AG10803 (cell line): Measurements from ENCODE around the gene CTBP2.

Experiments
- DNase-seq: peaks from one replicate; pipeline ENCODE4 v3.0.0; 2010; ENCODE audit warnings: low read depth
- H3K4me3 ChIP-seq: 2 replicates; pipeline ENCODE4 v1.5.1; 2011; ENCODE audit warnings: mild to moderate bottlenecking, low read length, control low read depth
- CTCF ChIP-seq: conservative IDR thresholded peaks from 2 replicates; pipeline ENCODE4 v1.5.1; 2011; ENCODE audit warnings: mild to moderate bottlenecking, low read length, control low read depth, inconsistent platforms

CTBP2 gene

GRCh38 chr10:125091891-125092290, 68.5 kb downstream of the CTBP2 start:
- H3K4me3 ChIP-seq, result no peak overlapping the region
- TF ChIP-seq CTCF, result no peak
- DNase-seq, result no peak

DNA sequence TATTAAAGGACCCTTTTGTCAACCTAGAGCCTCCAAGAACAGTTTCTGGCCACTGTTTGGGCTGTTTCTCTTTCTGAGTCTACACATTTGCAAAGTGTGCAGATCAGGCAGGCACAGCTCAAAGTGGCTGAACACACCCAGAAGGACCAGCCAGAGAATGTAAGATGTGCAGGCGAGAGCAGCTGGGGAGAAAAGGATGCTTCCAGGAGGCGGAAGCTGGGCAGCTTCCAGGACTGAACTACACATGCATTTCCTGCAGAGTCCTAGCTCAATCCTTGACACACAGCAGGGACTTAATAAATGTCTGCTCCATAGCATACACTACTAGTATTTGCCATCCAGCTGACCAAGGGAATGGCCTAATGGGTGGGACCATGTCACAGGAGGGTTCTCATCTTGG, 70.9 kb downstream of the CTBP2 start:
- no peak for TF ChIP-seq CTCF

DNA sequence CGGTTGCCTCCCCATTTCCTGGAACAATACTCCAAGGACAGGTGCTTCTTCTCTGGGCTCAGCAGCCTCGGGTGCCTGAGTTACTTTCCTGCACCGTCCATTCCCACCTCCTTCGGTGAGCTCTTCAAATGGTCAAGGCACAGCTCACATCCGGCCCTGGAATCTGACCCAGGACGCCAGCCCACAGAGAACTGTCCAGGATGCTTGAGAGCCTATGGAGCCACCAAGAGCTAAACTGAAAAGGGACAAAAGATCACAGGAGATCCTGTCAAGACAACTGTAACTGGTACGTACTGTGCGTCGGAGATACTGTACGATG, 72.5 kb downstream of the CTBP2 start:
- no peak overlapping the region for H3K4me3 ChIP-seq
- no peak for DNase-seq
- no peak for TF ChIP-seq CTCF

More for the DNA sequence above, 70.9 kb downstream of the CTBP2 start:
- peak; percentile 24 for DNase-seq
- no peak overlapping the region for H3K4me3 ChIP-seq

- no peak for TF ChIP-seq CTCF
- no peak for DNase-seq
- H3K4me3 ChIP-seq, result no peak overlapping the region
These were observed 73.0 kb downstream of the CTBP2 start for GRCh38 chr10:125087191-125087896.

DNA sequence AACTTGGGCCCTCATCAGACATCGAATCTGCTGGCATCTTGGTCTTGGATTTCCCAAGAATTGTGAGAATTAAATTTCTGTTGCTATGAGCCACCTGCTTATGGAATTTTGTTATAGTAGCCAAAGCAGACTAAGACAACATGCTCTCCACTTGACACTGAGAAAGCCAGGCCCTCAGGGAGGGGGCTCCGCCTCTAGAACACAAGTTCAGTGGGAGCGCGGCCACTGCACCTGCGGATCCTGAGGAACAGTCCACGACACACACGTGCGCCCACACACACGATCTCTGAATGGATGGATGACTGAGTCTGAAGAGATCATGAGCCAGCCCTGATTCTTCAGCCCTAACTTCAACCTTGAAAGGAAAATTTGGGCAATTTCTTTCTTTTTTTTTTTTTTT, 73.7 kb downstream of the CTBP2 start:
- DNase-seq, result no peak
- TF ChIP-seq CTCF, result no peak
- H3K4me3 ChIP-seq, result no peak overlapping the region

DNA sequence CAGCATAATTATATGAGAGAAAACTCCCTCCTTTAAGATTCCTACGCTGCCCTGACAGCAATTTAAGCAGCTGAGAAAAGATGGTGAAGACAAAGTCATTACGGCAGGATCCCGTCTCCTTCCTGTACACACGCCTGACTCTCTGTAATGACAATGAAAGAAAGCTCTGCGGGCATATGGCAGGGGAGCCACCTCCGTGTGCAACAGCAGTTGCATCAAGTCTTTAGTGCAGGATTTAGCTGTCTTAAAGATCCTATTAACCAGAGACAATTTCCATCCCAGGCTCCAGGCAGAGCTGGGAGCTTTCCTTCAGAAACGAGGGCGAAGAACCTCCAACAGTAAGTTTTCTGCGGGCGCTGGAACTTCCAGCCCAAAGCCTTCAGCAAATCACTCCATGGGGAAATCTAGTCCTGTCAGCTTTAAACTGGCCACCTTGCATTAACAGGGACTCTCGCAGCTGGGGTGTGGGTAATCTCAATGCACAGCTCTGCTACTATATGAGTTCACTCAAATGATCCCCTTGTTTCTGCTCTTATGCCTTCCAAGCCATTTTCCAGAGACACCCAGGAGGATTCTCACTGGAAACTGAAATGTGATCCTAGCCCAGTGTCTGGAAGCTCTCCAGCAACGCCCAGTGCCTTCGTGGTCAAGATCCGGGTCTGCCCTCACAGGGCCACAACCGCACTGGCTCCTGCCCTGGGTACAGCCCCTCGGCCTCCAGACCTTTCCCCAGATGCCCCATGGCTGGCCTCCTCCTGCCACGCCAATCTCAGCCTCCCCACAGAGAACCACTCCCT, 74.9 kb downstream of the CTBP2 start:
- DNase-seq, result no peak
- no peak overlapping the region for H3K4me3 ChIP-seq
- no peak for TF ChIP-seq CTCF
